Measurements from ENCODE around the gene PEX19.

PEX19 gene

DNA sequence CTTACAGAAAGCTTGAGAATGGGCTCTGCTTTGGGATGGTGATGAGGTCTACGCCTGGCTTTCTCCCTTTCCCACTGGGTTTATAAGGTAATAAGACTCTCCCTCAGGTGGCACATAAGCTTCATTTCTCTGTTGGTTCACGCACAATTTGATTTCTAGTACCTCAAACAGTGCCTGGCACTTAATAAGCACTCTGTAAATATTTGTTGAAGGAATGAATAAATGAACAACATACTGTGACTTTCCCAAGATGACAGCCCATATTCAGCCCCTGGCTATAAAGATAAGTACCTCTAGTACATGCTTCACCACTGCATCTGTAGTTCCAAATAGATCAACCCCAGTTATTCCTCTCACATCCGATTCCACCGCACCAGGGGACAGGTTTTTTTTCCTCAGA is 40.3 kb upstream of the PEX19 start:
- in situ Hi-C loops (cut with HindIII; ENCODE audit: low pct_ligation_motif_present, low sequenced_read_pairs): loop anchor here (5.0 kb wide), 1 partner anchor 33 kb away; no protein-coding TSS in a partner anchor
- Histone ChIP-seq H3K36me3 (replicated peaks) (peaks cover 90% of the 10 kb centered on the region), H3K27ac (no peak overlapping the region), H3K27me3 (replicated peaks) (no peaks in the 10 kb centered on the region), H3K4me3 (ENCODE audit: low read depth, low read length) (no peak overlapping the region)
- DNase-seq: no peak
- no peak for TF ChIP-seq CTCF (IDR thresholded peaks at IDR 0.05; ENCODE audit: low read depth, low read length, missing control alignments)

- Histone ChIP-seq H3K4me3 (ENCODE audit: low read depth, low read length) (no peak overlapping the region), H3K36me3 (replicated peaks) (peaks cover 77% of the 10 kb centered on the region)
These were observed 37.9 kb upstream of the PEX19 start for GRCh38 chr1:160322831-160323230.

GRCh38 chr1:160315359-160315758 is 30.4 kb upstream of the PEX19 start:
- no peak for TF ChIP-seq CTCF (IDR thresholded peaks at IDR 0.05; ENCODE audit: low read depth, low read length, missing control alignments)
- DNase-seq: no peak
- Histone ChIP-seq H3K4me3 (ENCODE audit: low read depth, low read length) (no peak overlapping the region), H3K36me3 (replicated peaks) (peaks cover 86% of the 10 kb centered on the region), H3K27me3 (replicated peaks) (no peaks in the 10 kb centered on the region), H3K27ac (no peak overlapping the region)
- in situ Hi-C loops (cut with HindIII; ENCODE audit: low pct_ligation_motif_present, low sequenced_read_pairs): no loop called here

More at GRCh38 chr1:160322831-160323230, 37.9 kb upstream of the PEX19 start:
- no peak for DNase-seq
- no peaks in the 10 kb centered on the region for H3K27me3 ChIP-seq (replicated peaks)
- no peak overlapping the region for H3K27ac ChIP-seq
- no peak for TF ChIP-seq CTCF (IDR thresholded peaks at IDR 0.05; ENCODE audit: low read depth, low read length, missing control alignments)
- in situ Hi-C loops (cut with HindIII; ENCODE audit: low pct_ligation_motif_present, low sequenced_read_pairs): no loop called here

DNA sequence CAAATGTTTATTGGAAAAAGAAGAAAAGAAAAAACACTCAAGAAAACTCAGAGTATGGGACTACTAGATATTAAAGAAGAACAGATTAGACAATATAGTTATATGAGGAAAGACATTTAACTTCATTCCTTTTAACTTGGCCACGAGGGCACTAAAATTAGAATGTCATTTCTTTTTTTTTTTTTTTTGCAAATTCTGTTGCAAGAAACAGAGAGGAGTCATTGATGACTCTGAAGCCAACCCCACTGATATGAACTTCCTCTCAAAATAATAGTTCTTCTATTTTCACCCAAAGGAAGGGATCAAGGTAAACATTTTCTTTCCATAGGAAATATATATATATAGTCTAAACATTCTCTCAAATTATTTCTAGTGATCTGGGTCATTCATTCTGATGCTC is 24.6 kb upstream of the PEX19 start:
- Histone ChIP-seq H3K4me3 (ENCODE audit: low read depth, low read length) (no peak overlapping the region), H3K36me3 (replicated peaks) (peaks cover 93% of the 10 kb centered on the region), H3K27ac (peak overlapping the region; percentile 37), H3K27me3 (replicated peaks) (no peaks in the 10 kb centered on the region)
- in situ Hi-C loops (cut with HindIII; ENCODE audit: low pct_ligation_motif_present, low sequenced_read_pairs): no loop called here
- no peak for DNase-seq
- no peak for TF ChIP-seq CTCF (IDR thresholded peaks at IDR 0.05; ENCODE audit: low read depth, low read length, missing control alignments)

GRCh38 chr1:160309185-160309557 is 24.2 kb upstream of the PEX19 start:
- DNase-seq: peak; percentile 34
- H3K4me3 ChIP-seq (ENCODE audit: low read depth, low read length): no peak overlapping the region
- H3K36me3 ChIP-seq (replicated peaks): peaks cover 93% of the 10 kb centered on the region
- in situ Hi-C loops (cut with HindIII; ENCODE audit: low pct_ligation_motif_present, low sequenced_read_pairs): no loop called here
- no peaks in the 10 kb centered on the region for H3K27me3 ChIP-seq (replicated peaks)
- TF ChIP-seq CTCF (IDR thresholded peaks at IDR 0.05; ENCODE audit: low read depth, low read length, missing control alignments): no peak
- peak overlapping the region; percentile 37 for H3K27ac ChIP-seq

- DNase-seq: no peak
- Histone ChIP-seq H3K27me3 (replicated peaks) (no peaks in the 10 kb centered on the region), H3K4me3 (ENCODE audit: low read depth, low read length) (no peak overlapping the region), H3K36me3 (replicated peaks) (peaks cover 93% of the 10 kb centered on the region), H3K27ac (peak overlapping the region; percentile 37)
- in situ Hi-C loops (cut with HindIII; ENCODE audit: low pct_ligation_motif_present, low sequenced_read_pairs): no loop called here
- TF ChIP-seq CTCF (IDR thresholded peaks at IDR 0.05; ENCODE audit: low read depth, low read length, missing control alignments): no peak
These were observed 23.7 kb upstream of the PEX19 start for GRCh38 chr1:160308451-160309184.
